ENCODE measurements around the gene DDX24.

- TF ChIP-seq GATA2 (IDR thresholded peaks at IDR 0.05; ENCODE audit: low read depth, low read length) (no peak), GATA3 (IDR thresholded peaks at IDR 0.05; ENCODE audit: low read depth, low read length) (no peak)
These were observed 61.7 kb downstream of the DDX24 start for GRCh38 chr14:94019329-94019728.
